Activated CD8-positive, alpha-beta memory T cell treated with anti-CD3 and anti-CD28 coated beads, Interleukin-2, amount 10 ng/mL, durations not matched to agents 7 days and 5 days (primary cell): ENCODE measurements around the gene CD99L2. TPM values are rescaled to one million over a fixed set of nuclear protein-coding genes. Genes with fewer than 3 reads are reported as not detected.
"Not testable (repeated sequence)": the region's sequence is repeated elsewhere in the genome, so short reads cannot be mapped to it uniquely, and the experiment has no call there.

ENCODE experiments used
- ATAC-seq: fragments of 150-1000 bp; cut with Tn5 transposase; one replicate; pipeline ENCODE4 v1.10.0; 2021; ENCODE audit warnings: moderate library complexity
- CTCF ChIA-PET: fragments of 350-600 bp; sonication (Branson Sonifier 250); formaldehyde crosslinking; loops from one replicate; lab custom pipeline; 2021; ENCODE audit warnings: antibody characterized with exemption; lab: Charles Lee
- DNase-seq: peaks from one replicate; pipeline ENCODE4 v3.0.0-alpha.2; 2020
- H3K27ac Mint-ChIP-seq: one replicate; pipeline ENCODE4 v1.8.0; 2021; ENCODE audit warnings: mild to moderate bottlenecking, mixed read lengths
- H3K27me3 Mint-ChIP-seq: one replicate; pipeline ENCODE4 v1.8.0; 2021; ENCODE audit warnings: mixed read lengths
- H3K36me3 Mint-ChIP-seq: one replicate; pipeline ENCODE4 v1.8.0; 2021; ENCODE audit warnings: mild to moderate bottlenecking, mixed read lengths
- H3K4me1 Mint-ChIP-seq: one replicate; pipeline ENCODE4 v1.8.0; 2021; ENCODE audit warnings: mixed read lengths
- H3K4me3 Mint-ChIP-seq: one replicate; pipeline ENCODE4 v1.8.0; 2021; ENCODE audit warnings: mild to moderate bottlenecking, moderate library complexity, mixed read lengths
- H3K9me3 Mint-ChIP-seq: one replicate; pipeline ENCODE4 v1.8.0; 2022; ENCODE audit warnings: low read depth, mixed read lengths
- total RNA-seq, 2 experiments: library from RNA; stranded (reverse); gene quantifications; one replicate each; pipeline ENCODE4 v1.2.3, GENCODE V29; 2021

CD99L2 gene
- total RNA-seq, 2 experiments from 2014 or later = 16.8 to 21.2 TPM

GRCh38 chrX:150913511-150913910 is 15.0 kb upstream of the CD99L2 start:
- CTCF ChIA-PET = no interaction called here
- ATAC-seq = no peak
- H3K27ac Mint-ChIP-seq = no peak overlapping the region

GRCh38 chrX:150907474-150907873 is 9.0 kb upstream of the CD99L2 start:
- Mint-ChIP-seq H3K9me3 (no peaks in the 10 kb centered on the region), H3K4me1 (no peaks in the 10 kb centered on the region), H3K36me3 (no peaks in the 10 kb centered on the region), H3K27ac (no peak overlapping the region), H3K27me3 (peaks cover 6% of the 10 kb centered on the region), H3K4me3 (no peak overlapping the region)
- DNase-seq (no peak), ATAC-seq (no peak)
- CTCF ChIA-PET = no interaction called here

More at GRCh38 chrX:150913511-150913910, 15.0 kb upstream of the CD99L2 start:
- DNase-seq = no peak
- Mint-ChIP-seq H3K4me1 (no peaks in the 10 kb centered on the region), H3K27me3 (peaks cover 5% of the 10 kb centered on the region), H3K4me3 (no peak overlapping the region), H3K9me3 (no peaks in the 10 kb centered on the region), H3K36me3 (no peaks in the 10 kb centered on the region)

GRCh38 chrX:150906694-150907093 is 8.2 kb upstream of the CD99L2 start:
- Mint-ChIP-seq H3K4me1 (no peaks in the 10 kb centered on the region), H3K9me3 (no peaks in the 10 kb centered on the region), H3K36me3 (no peaks in the 10 kb centered on the region), H3K27ac (no peak overlapping the region), H3K4me3 (no peak overlapping the region), H3K27me3 (peaks cover 6% of the 10 kb centered on the region)
- CTCF ChIA-PET = interaction anchor here (1.4 kb wide), 1 partner anchor 135 kb away, joined by 4 read pairs; no protein-coding TSS in a partner anchor
- DNase-seq (no peak), ATAC-seq (no peak)

GRCh38 chrX:150905293-150905692 is 6.8 kb upstream of the CD99L2 start:
- H3K27ac Mint-ChIP-seq = no peak overlapping the region

GRCh38 chrX:150903110-150903508 is 4.6 kb upstream of the CD99L2 start:
- H3K4me3 Mint-ChIP-seq = no peak overlapping the region
- H3K27me3 Mint-ChIP-seq = peaks cover 11% of the 10 kb centered on the region
- peaks cover 7% of the 10 kb centered on the region for H3K4me1 Mint-ChIP-seq
- H3K27ac Mint-ChIP-seq = no peak overlapping the region
- CTCF ChIA-PET = no interaction called here
- DNase-seq (no peak), ATAC-seq (no peak)
- no peaks in the 10 kb centered on the region for H3K36me3 Mint-ChIP-seq
- H3K9me3 Mint-ChIP-seq = no peaks in the 10 kb centered on the region

More at GRCh38 chrX:150905293-150905692, 6.8 kb upstream of the CD99L2 start:
- CTCF ChIA-PET = interaction anchor here (1.4 kb wide), 1 partner anchor 133 kb away, joined by 4 read pairs; no protein-coding TSS in a partner anchor
- H3K27me3 Mint-ChIP-seq = peaks cover 13% of the 10 kb centered on the region
- no peak overlapping the region for H3K4me3 Mint-ChIP-seq
- ATAC-seq (no peak), DNase-seq (no peak)
- H3K36me3 Mint-ChIP-seq = no peaks in the 10 kb centered on the region
- H3K9me3 Mint-ChIP-seq = no peaks in the 10 kb centered on the region
- no peaks in the 10 kb centered on the region for H3K4me1 Mint-ChIP-seq

GRCh38 chrX:150902434-150903109 is 4.1 kb upstream of the CD99L2 start:
- H3K36me3 Mint-ChIP-seq = no peaks in the 10 kb centered on the region
- no peaks in the 10 kb centered on the region for H3K9me3 Mint-ChIP-seq
- no peak overlapping the region for H3K4me3 Mint-ChIP-seq
- peaks cover 7% of the 10 kb centered on the region for H3K4me1 Mint-ChIP-seq
- DNase-seq (no peak), ATAC-seq (no peak)
- peaks cover 11% of the 10 kb centered on the region for H3K27me3 Mint-ChIP-seq
- CTCF ChIA-PET = no interaction called here
- H3K27ac Mint-ChIP-seq = no peak overlapping the region

- DNase-seq (peak; percentile 67), ATAC-seq (peak; percentile 13)
- CTCF ChIA-PET = no interaction called here
- H3K27ac Mint-ChIP-seq = peak overlapping the region; percentile 70
- H3K4me1 Mint-ChIP-seq = peaks cover 16% of the 10 kb centered on the region
- H3K9me3 Mint-ChIP-seq = no peaks in the 10 kb centered on the region
- H3K4me3 Mint-ChIP-seq = peak overlapping the region; percentile 85
- H3K27me3 Mint-ChIP-seq = peaks cover 11% of the 10 kb centered on the region
- peaks cover 2% of the 10 kb centered on the region for H3K36me3 Mint-ChIP-seq
These were observed 806 bp upstream of the CD99L2 start for GRCh38 chrX:150899191-150899757.

DNA sequence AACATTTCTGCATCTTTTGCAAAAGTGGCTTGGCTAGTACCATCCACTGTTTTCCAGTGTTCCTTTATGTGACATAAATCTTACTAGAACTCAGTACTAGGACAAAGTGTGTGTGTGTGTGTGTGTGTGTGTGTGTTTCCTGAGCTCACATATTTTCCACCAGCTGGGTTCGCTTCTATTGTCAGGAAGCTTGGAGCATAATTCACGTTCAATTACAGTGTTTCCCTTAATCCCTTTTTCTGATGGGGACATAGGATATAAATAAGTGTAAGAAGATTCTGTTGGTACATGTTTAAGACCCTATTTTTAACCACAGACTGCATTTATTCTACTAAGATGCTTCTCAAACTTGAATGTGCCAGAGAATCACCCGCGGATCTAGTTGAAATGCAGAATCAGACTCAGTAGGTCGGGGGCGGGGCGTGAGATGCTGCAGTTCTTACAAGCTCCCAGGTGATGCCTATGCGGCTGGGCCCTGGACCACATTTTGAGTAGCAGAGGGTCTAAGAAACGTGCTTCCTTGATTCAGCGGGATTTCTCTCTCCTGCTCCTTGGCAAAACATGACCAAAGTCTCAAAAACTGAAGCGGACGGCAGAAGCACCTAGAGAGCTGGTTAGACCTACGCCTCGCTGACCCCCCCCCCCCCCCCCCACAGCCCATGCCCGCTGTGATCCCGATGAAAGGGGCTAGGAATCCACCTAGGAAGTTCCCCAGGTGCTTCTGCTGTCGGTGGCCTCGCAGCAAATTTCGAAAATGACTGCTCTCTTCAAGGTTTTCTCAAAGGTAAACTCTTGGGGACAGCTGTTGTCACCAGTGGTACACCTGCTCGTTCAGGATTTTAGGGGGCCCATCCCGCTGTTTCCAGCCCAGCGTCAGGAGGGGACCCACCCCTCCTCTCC is 797 bp downstream of the CD99L2 start:
- ATAC-seq = no peak
- H3K27ac Mint-ChIP-seq = peak overlapping the region; percentile 70
- H3K36me3 Mint-ChIP-seq = peaks cover 2% of the 10 kb centered on the region
- H3K9me3 Mint-ChIP-seq = no peaks in the 10 kb centered on the region
- peak; percentile 69 for DNase-seq
- peaks cover 16% of the 10 kb centered on the region for H3K4me1 Mint-ChIP-seq
- H3K4me3 Mint-ChIP-seq = peak overlapping the region; percentile 75
- CTCF ChIA-PET = interaction anchor here (1.3 kb wide), 1 partner anchor 19 kb away, joined by 4 read pairs; no protein-coding TSS in a partner anchor
- H3K27me3 Mint-ChIP-seq = peaks cover 7% of the 10 kb centered on the region

DNA sequence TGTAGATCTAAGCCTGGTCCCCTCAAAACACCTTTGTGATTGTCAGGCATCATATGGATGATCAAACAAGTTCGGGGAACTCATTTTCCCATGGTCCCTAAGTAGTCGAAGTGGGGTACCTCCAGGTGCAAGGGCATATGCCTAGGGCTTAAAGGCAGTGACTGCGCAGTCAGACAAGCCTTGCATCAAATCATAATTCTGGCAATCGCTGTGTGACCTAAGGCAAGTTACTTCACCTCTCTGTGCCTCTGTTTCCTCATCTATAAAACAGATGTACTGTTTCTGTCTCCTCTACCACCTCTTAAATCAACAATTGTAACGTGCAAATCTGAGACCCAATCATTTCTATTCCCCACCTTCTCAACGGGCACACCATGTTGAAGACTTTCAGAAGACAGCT is 1.8 kb downstream of the CD99L2 start:
- DNase-seq (no peak), ATAC-seq (no peak)
- peak overlapping the region; percentile 52 for H3K27ac Mint-ChIP-seq
- H3K36me3 Mint-ChIP-seq = peaks cover 2% of the 10 kb centered on the region
- H3K4me3 Mint-ChIP-seq = no peak overlapping the region
- H3K27me3 Mint-ChIP-seq = peaks cover 7% of the 10 kb centered on the region
- CTCF ChIA-PET = no interaction called here
- H3K4me1 Mint-ChIP-seq = peaks cover 16% of the 10 kb centered on the region
- no peaks in the 10 kb centered on the region for H3K9me3 Mint-ChIP-seq

DNA sequence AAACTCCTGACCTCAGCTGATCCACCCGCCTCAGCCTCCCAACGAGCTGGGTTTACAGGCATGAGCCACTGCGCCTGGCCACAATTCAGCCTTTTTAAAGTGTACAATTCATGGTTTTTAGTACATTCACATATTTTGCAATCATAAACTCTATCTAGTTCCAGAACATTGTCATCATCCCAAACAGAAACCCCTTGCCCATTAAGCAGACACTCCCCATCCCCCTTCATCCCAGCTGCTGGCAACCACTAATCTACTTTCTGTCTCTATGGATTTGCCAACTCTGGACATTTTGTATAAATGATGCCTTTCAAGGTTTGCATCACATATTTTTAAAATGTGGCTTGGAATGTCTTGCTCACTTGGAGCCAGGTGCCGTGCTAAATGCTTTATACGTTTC is 4.5 kb downstream of the CD99L2 start:
- CTCF ChIA-PET = no interaction called here
- ATAC-seq = no peak
- H3K27ac Mint-ChIP-seq = no peak overlapping the region

GRCh38 chrX:150889131-150889530 is 9.3 kb downstream of the CD99L2 start:
- CTCF ChIA-PET = no interaction called here

More for the DNA sequence above, 4.5 kb downstream of the CD99L2 start:
- peaks cover 2% of the 10 kb centered on the region for H3K36me3 Mint-ChIP-seq
- peaks cover 9% of the 10 kb centered on the region for H3K4me1 Mint-ChIP-seq
- DNase-seq = no peak
- H3K27me3 Mint-ChIP-seq = no peaks in the 10 kb centered on the region
- H3K4me3 Mint-ChIP-seq = no peak overlapping the region
- no peaks in the 10 kb centered on the region for H3K9me3 Mint-ChIP-seq

DNA sequence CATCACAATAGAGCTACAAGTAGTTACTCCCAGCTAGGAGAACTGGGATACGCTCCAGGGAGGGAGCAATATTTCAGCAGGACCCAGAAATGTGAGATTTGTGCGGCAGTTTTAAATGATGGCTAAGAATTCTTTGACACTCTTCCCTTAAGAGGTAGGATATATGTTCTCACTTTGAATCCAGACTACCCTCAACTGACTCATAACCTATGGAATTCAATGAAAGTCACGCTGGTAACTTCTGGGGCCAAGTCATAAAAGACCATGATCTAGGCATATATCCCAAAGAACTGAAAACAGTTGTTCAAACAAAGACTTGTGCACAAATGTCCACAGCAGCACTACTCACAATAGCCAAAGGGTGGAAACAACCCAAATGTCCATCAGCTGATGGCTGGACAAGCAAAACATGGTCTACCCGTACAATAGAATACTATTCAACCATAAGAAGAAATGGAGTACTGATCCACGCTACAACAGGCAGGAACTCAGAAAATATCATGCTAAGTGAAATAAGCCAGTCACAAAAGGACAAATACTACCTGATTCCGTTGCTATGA is 10.5 kb downstream of the CD99L2 start:
- no peaks in the 10 kb centered on the region for H3K27me3 Mint-ChIP-seq
- H3K36me3 Mint-ChIP-seq = no peaks in the 10 kb centered on the region
- ATAC-seq = no peak
- no peak for DNase-seq
- CTCF ChIA-PET = no interaction called here
- peaks cover 2% of the 10 kb centered on the region for H3K4me1 Mint-ChIP-seq
- H3K4me3 Mint-ChIP-seq = no peak overlapping the region
- no peak overlapping the region for H3K27ac Mint-ChIP-seq
- no peaks in the 10 kb centered on the region for H3K9me3 Mint-ChIP-seq

More at GRCh38 chrX:150889131-150889530, 9.3 kb downstream of the CD99L2 start:
- H3K4me1 Mint-ChIP-seq = no peaks in the 10 kb centered on the region
- no peaks in the 10 kb centered on the region for H3K27me3 Mint-ChIP-seq
- H3K36me3 Mint-ChIP-seq = no peaks in the 10 kb centered on the region
- no peak overlapping the region for H3K4me3 Mint-ChIP-seq
- no peak for DNase-seq
- no peak overlapping the region for H3K27ac Mint-ChIP-seq
- no peaks in the 10 kb centered on the region for H3K9me3 Mint-ChIP-seq
- ATAC-seq = no peak

DNA sequence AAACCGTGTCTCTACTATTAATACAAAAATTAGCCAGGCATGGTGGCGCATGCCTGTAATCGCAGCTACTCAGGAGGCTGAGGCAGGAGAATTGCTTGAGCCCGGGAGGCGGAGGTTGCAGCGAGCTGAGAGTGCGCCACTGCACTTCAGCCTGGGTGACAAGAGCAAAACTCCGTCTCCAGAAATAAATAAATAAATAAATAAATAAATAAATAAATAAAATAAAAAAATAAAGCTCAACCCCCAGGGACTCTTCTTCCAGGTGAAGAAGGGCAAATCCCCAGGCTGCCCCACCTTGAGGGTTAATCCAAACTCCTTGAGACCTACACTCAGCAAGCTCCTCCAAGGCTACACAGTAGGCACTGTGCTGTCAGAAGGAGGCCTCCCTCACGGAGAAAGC is 11.2 kb downstream of the CD99L2 start:
- H3K9me3 Mint-ChIP-seq, H3K36me3 Mint-ChIP-seq, H3K27ac Mint-ChIP-seq, H3K4me3 Mint-ChIP-seq, ATAC-seq, DNase-seq, H3K27me3 Mint-ChIP-seq, CTCF ChIA-PET, H3K4me1 Mint-ChIP-seq: not testable (repeated sequence)
